Right cardiac atrium (tissue), 5 donors: Measurements from ENCODE around the gene SLCO1B3. TPM values are rescaled to one million over a fixed set of nuclear protein-coding genes. Genes with fewer than 3 reads are reported as not detected.

ENCODE experiments used
- ATAC-seq, 2 donors: fragments of 200-7000 bp; cut with Tn5 transposase; one replicate each; pipeline versions ENCODE4 v1.8.0 to v1.9.1; 2020; ENCODE audit warnings: moderate library complexity in 2 of 2, mild to moderate bottlenecking in 1 of 2
- DNase-seq, 3 donors: peaks; one replicate each; pipeline ENCODE4 v3.0.0-alpha.2; 2020
- H3K27ac ChIP-seq: one replicate; pipeline ENCODE4 v1.5.1; 2013; ENCODE audit warnings: mild to moderate bottlenecking, low read length, control low read depth, moderate library complexity
- H3K27me3 ChIP-seq: one replicate; pipeline ENCODE4 v1.6.1; 2013; ENCODE audit not compliant: control insufficient read depth, insufficient read depth
- H3K4me1 ChIP-seq: one replicate; pipeline ENCODE4 v1.6.1; 2013; ENCODE audit warnings: low read length; ENCODE audit not compliant: control insufficient read depth, insufficient read depth
- H3K4me3 ChIP-seq: one replicate; pipeline ENCODE4 v1.5.1; 2013; ENCODE audit warnings: low read length, control low read depth
- H3K9me3 ChIP-seq: one replicate; pipeline ENCODE4 v1.6.1; 2013; ENCODE audit warnings: low read length; ENCODE audit not compliant: control insufficient read depth
- WGBS: extraction: QIAGEN DNeasy Blood & Tissue Kit; methylation state at CpG from one replicate; pipeline ENCODE4 v1.1.7; 2013; 5-methylcytosine and 5-hydroxymethylcytosine counted together
- intact Hi-C, 4 donors: fragments of 100-400 bp; cut with DNase I; formaldehyde crosslinking; loops; one replicate each; pipeline versions ENCODE4 v1.11.0 to v1.14.0; 2022 to 2023
- polyA plus RNA-seq: library from polyadenylated mRNA; stranded (reverse); fragments of 200-250 nt; gene quantifications from one replicate; pipeline ENCODE4 v1.2.3, GENCODE V29; 2013
- total RNA-seq, 4 donors: library from RNA; stranded (reverse); fragmentation: NEBNext Ultra II Directional; extraction: Animal tissue kit (Norgen Biotek cat#: 25700); gene quantifications; one replicate each; pipeline ENCODE4 v1.2.1, GENCODE V29; 2021
- donor health status: healthy with polysubstance abuse.
- donor health status: DM: no; HTN: yes; CAD: no.
- donor health status: DM: no; HTN: no; CAD: no.
- donor health status: DM: no; HTN: yes; CAD: no; lungs with severe emphysema.
- donor health status: DM: yes; HTN: yes; CAD: no.

The SLCO1B3 gene
- total and polyA plus RNA-seq, 5 donors = not detected

DNA sequence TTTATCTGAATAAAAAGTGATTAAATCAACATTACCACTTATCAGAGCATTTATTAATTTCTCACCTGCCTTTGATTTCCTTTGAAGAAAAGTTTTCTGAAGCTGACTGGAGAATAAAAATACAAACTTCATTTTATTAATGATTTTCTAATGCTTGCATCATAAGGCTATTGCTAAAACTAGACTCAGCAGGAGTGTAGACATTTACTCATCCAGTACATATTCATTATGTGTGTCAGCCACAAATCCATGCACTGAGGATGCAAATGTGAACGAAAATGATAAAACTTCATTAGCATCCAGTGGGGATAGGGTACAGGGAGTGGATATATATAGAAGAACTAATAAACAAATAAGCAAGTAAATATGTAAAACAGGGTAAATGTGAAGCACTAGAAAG, 74.6 kb downstream of the SLCO1B3 start:
- Histone ChIP-seq H3K9me3 (no peaks in the 10 kb centered on the region), H3K4me3 (no peak overlapping the region), H3K4me1 (no peaks in the 10 kb centered on the region), H3K27me3 (no peaks in the 10 kb centered on the region), H3K27ac (no peak overlapping the region)
- DNase-seq (no peak), ATAC-seq (no peak)
- intact Hi-C loops = no loop called here
- WGBS = 63% methylated on average over 1 of the region's 1 CpG

DNA sequence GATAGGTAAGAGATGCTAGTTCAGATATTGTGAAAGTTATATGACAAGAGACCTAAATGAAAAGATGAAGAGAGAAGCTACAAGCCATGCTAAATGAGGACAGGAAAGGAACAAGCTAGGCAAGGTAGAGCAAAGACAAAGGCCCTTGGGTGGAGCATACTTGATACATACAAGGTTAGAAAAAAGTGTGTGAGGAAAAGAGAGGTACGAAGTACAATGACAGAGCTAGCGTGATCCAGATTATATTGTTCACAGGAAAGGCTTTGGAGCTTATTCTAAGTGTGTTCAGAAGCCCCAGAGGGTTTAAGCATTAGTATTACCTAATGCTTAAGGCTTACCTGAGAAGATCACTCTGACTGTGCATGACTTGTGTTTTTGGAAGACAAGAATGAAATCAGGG, 75.0 kb downstream of the SLCO1B3 start:
- intact Hi-C loops = no loop called here
- no peak for DNase-seq
- no peak for ATAC-seq
- no peaks in the 10 kb centered on the region for H3K4me1 ChIP-seq
- H3K27me3 ChIP-seq = no peaks in the 10 kb centered on the region
- H3K4me3 ChIP-seq = no peak overlapping the region
- no peak overlapping the region for H3K27ac ChIP-seq
- WGBS = 77% methylated on average over 2 of the region's 2 CpGs
- H3K9me3 ChIP-seq = no peaks in the 10 kb centered on the region

DNA sequence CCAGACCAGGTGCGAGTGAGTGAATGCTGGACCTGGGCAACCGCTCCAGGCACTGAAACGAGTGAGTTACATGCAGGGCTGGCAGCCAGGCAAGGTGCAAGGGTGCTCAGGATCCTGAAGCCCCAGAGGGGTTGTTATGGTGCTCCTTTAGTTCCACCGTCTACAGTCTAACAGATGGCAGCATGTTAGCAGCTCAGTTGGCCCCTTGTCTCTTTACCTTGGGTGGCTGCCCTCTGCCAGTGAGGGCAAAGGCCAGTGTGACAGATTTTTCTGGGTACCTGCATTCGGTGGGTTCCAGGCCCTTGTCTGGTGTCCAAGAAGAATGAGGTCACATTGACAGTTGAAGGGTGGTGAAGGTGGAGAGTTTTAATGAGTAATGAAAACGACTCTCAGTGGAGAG, 106.8 kb downstream of the SLCO1B3 start:
- no peak for DNase-seq
- Histone ChIP-seq H3K4me3 (no peak overlapping the region), H3K4me1 (no peaks in the 10 kb centered on the region), H3K9me3 (peaks cover 1% of the 10 kb centered on the region), H3K27me3 (no peaks in the 10 kb centered on the region), H3K27ac (no peak overlapping the region)
- ATAC-seq = no peak
- WGBS = 67% methylated on average over 6 of the region's 6 CpGs
- intact Hi-C loops = no loop called here

DNA sequence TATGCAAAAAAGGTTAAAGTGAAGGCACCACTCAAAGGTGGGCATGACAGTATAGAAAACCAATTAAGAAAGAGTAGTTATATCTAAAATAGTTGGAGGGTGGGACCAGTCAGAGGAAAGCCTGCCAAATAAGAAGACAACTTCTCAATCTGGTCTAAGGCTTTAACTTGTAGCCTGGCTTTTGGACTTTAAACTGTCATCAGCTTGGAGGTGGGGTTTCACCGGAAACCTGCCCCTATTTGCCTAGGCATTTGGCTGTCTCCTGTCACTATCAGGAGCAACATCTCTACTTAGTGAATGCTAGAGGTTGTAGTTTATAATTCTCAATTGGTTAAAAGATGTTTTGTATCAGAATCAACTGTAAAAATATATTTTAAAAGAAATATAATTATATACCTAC, 107.3 kb downstream of the SLCO1B3 start:
- intact Hi-C loops = no loop called here

DNA sequence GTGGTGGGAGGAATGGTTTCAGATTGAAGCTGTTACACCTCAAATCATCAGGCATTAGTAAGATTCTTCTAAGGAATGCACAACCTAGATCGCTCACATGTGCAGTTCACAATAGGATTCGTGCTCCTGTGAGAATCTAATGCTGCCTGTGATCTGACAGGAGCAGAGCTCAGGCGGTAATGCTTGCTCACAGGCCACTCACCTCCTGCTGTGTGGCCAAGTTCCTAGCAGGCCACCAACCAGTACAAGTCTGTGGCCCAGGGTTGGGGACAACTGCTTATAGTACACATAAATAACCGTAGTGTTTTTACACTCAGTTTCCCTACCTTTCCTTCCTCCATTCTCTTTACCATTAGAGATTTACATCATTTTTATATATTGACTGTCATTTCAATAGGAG, 121.4 kb downstream of the SLCO1B3 start:
- no peaks in the 10 kb centered on the region for H3K4me1 ChIP-seq
- H3K27me3 ChIP-seq = no peaks in the 10 kb centered on the region
- DNase-seq (no peak), ATAC-seq (no peak)
- 68% methylated on average over 4 of the region's 4 CpGs for WGBS
- H3K4me3 ChIP-seq = no peak overlapping the region
- intact Hi-C loops = no loop called here
- no peak overlapping the region for H3K27ac ChIP-seq
- H3K9me3 ChIP-seq = no peaks in the 10 kb centered on the region

More for the DNA sequence above, 107.3 kb downstream of the SLCO1B3 start:
- DNase-seq = no peak
- 96% methylated on average over 1 of the region's 1 CpG for WGBS
- Histone ChIP-seq H3K9me3 (peaks cover 1% of the 10 kb centered on the region), H3K4me1 (no peaks in the 10 kb centered on the region), H3K27ac (no peak overlapping the region), H3K27me3 (no peaks in the 10 kb centered on the region), H3K4me3 (no peak overlapping the region)
- ATAC-seq = no peak

DNA sequence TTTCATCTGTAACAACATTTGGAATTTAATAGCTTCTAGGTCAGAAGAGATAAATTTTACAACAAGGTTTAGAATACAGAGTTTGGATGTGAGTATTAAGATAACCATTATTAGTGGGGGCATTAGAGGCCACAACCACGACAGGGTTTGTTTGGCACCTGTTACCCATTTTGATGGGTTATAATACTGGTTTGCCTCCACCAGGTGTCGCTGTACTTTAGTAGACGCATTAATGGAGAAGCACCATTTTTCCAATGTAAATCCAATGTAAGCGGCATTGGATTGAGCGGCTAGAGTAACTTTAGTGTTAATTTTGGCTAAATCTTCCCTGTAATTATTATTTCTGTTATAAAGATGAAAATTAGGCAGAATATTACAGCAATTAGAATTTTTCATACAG, 136.2 kb downstream of the SLCO1B3 start:
- Histone ChIP-seq H3K4me1 (no peaks in the 10 kb centered on the region), H3K27ac (no peak overlapping the region), H3K9me3 (no peaks in the 10 kb centered on the region), H3K27me3 (no peaks in the 10 kb centered on the region), H3K4me3 (no peak overlapping the region)
- intact Hi-C loops = no loop called here
- no peak for DNase-seq
- ATAC-seq = no peak
- WGBS = 38% methylated on average over 5 of the region's 5 CpGs

DNA sequence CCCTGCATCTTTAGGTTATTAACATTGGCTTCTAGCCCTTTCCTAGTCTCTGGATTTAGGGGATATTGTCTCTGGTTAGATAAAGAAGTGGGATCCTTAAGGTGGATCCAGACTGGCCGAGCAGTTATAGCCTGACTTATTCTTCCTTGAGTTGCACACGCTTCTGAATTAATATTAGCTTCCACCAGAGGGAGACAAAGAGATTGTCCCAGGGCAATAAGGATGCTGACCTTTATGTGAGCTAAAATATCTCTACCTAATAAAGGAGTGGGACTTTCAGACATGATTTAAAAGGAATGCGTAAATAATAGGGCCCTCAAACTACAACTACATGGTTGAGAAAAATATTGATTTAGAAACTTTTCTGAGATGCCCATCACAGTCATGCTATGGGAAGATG, 139.7 kb downstream of the SLCO1B3 start:
- 63% methylated on average over 3 of the region's 3 CpGs for WGBS
- intact Hi-C loops = no loop called here
- ATAC-seq = no peak

DNA sequence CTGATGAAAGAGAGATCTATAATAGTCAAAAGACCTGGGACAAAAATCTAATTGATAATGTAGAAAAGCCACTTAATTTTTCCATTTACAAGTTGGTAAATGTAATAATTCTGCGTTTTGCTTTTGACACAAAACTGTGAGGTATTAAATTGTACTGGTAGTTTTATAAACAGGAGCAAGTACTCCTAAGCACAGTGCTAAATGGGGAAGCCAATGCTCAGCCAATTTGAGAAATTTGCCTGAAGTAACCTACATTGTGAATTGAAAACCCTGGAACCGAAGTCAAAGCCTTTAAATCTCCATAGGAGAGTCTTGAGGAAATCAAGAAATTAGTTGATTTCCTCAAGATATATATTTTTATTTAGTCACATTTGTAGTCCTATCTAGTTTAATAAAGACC, 152.8 kb downstream of the SLCO1B3 start:
- H3K27ac ChIP-seq = no peak overlapping the region
- no peak overlapping the region for H3K4me3 ChIP-seq
- DNase-seq = no peak
- H3K27me3 ChIP-seq = no peaks in the 10 kb centered on the region
- intact Hi-C loops = no loop called here
- WGBS = 66% methylated on average over 2 of the region's 2 CpGs
- no peak for ATAC-seq
- no peaks in the 10 kb centered on the region for H3K9me3 ChIP-seq
- H3K4me1 ChIP-seq = no peaks in the 10 kb centered on the region

More for the DNA sequence above, 139.7 kb downstream of the SLCO1B3 start:
- H3K27me3 ChIP-seq = no peaks in the 10 kb centered on the region
- no peaks in the 10 kb centered on the region for H3K4me1 ChIP-seq
- no peak overlapping the region for H3K27ac ChIP-seq
- no peaks in the 10 kb centered on the region for H3K9me3 ChIP-seq
- H3K4me3 ChIP-seq = no peak overlapping the region
- no peak for DNase-seq

DNA sequence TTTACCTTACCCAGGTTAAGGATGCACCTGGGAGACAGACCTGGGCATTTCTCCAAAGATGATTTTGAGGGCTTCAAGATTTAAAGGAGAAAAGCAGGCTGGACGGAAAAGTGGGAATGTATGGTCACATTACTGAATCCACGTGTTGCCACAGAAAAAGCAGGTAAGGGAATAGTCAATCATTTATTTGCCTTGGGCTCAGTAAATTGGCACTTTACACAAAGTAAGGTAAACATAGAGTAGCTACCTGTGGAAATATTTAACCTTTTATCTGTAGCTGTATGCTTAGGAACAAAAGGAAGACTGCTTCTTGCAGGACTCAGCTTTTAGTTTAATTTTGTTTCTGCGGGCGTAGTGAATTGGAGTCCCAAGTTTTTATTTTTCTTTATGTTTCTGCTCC, 153.3 kb downstream of the SLCO1B3 start:
- H3K9me3 ChIP-seq = no peaks in the 10 kb centered on the region
- WGBS = 73% methylated on average over 4 of the region's 4 CpGs
- H3K27ac ChIP-seq = no peak overlapping the region
- DNase-seq (no peak), ATAC-seq (no peak)
- H3K4me3 ChIP-seq = no peak overlapping the region
- intact Hi-C loops = no loop called here
- H3K4me1 ChIP-seq = no peaks in the 10 kb centered on the region
- no peaks in the 10 kb centered on the region for H3K27me3 ChIP-seq

Other genes starting within 250 kb of the SLCO1B3 start
- gene SLCO1C1, start 115.4 kb upstream of the SLCO1B3 start, total RNA-seq = 1 to 10 TPM in 3 of 4 donors, under 1 TPM in 1; 0.47 to 3.4 (median 2.2) TPM
- gene SLCO1C1, start 115.4 kb upstream of the SLCO1B3 start, polyA plus RNA-seq = 0.54 TPM